Kidney glomerular epithelial cell (primary cell): Measurements from ENCODE around the gene UGT1A5.

ENCODE experiments used
- DNase-seq: peaks from one replicate; lab custom pipeline; 2025; lab: John Stamatoyannopoulos, UW

UGT1A5 gene

DNA sequence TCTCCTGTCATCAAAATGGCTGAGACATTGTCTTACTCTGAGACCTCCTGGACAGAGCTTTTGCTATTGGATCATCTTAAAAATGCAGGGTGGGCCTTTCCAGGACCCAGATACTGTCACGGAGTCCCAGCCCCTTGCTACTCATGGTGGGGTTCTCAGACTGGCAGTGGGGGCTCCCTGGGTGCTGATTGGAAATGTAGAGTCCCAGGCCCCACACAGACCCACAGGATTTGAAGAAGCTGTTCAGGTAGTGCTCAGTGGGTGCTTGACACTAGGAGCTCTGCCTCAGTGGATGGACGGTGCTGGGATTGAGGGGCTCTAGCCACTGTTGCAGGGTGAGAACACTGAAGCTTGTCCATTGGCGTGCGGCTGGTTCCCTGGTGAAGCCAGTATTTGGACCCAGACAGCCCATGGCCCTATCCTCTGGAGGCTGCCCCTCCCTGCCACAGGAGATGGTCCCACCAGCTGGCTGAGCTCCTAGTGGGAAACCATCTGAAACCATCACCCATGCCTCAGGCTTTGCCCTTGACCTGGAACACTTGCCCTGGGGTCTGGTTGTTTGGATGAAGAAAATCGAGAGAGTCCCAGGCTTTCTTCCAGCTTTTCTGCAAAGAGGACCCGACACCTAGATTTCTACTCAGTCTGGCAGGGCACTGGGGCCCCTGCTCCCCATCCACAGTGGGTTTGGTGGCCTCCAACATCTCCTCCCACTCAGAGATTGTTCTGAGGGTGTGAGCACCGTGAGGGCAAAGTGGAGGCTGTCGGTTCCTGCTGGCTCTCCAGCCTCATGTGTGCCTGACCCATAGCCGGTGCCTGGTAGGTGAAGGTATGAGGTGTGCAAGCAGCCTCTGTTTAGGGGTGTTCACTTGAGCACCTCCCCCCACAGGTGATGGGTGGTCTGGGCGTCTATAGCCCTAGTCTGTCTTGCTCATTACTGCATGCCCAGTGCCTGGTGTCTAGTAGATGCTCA lies 95.5 kb downstream of the UGT1A5 start:
- DNase-seq, result no peak

DNA sequence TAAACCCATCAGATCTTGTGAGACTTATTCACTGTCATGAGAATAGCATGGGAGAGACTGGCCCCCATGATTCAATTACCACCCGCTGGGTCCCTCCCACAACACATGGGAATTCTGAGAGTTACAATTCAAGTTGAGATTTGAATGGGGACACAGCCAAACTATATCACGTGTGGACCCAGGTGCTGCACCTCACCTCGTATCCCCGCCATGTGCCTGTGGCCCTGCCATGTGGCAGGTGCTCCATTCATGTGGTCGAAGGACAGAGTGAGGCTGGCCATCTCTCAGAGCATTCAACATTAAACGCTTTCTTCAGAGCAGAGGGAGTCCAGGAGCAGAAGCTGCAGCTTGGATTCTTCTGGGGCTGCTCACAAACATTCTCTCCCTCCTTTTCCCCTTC lies 97.7 kb downstream of the UGT1A5 start:
- DNase-seq, result no peak

DNA sequence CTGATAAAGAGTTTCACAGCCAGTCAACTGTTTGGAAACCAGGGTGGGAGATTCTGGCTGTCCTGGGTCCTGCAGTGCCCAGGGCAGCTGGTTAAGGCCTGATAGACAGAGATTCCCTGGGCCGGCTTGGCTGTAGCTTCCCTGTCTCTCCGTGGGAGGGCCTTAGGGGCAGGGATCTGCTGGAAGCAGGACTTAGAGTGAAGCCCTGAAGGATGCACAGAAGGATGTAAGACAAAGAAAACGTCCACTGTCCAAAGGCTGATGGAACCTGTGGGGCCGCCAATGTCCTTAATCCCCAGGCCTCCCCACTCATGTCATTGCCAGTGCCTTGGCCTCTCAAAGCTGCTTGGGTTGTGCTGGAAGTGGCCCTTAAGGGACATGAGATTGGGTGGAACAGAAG lies 98.4 kb downstream of the UGT1A5 start:
- DNase-seq, result no peak

DNA sequence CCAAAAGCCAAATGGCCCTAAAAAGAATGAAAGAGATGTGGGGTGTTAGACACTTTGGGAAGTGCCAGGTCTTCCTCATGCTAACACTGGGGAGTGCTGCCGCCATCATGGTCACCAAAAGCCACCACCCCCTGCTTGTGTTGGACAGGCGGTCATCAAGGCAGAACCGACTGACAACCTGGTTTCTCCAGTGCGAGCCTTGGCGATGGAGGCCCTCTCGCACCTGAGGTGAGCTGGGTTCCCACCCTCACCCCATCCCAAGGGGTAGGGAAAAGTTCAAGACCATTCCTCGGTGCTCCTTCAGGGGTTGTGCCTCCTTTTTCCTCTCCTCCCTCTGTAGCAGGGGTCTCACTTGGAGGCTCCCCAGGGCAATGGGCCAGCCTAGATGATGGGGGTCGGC lies 99.0 kb downstream of the UGT1A5 start:
- no peak for DNase-seq

DNA sequence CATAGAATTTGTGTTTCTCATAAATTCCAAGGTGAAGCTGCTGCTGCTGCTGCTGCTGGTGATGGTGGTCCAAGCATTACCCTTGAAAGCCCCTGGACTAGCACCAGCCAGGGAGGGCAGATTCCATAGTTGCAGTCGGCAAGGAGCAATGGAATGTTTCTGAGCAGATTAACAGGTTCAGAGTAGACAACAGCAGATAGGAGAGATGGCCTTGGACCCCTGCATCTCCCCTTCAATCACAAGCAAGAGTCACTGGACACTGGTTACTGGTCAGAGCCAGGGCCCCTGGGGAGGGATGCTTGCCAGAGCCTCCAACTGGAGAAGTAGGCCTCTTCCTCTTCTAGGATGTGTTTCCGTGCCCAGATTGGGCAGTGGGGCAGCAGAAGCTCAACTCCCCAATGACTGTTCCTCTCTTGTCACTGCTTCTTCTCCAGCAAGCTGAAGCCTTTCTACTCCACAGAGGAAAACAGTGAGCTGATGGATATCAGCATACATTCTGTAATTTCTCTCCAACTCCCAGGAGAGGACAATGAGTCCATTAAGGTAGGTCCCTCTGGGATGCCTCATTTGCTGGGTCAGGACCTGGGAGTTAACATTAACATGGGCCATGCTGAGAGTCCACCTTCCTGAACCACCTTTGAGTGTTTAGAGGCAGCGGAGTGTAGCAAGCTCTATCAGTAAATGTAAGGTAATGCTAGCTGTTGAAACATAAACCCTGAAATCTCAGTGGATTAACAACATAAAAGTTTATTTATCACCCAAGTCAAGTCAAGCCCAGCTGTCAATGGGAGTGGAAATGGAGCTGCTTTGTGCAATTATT lies 100.7 kb downstream of the UGT1A5 start:
- no peak for DNase-seq

DNA sequence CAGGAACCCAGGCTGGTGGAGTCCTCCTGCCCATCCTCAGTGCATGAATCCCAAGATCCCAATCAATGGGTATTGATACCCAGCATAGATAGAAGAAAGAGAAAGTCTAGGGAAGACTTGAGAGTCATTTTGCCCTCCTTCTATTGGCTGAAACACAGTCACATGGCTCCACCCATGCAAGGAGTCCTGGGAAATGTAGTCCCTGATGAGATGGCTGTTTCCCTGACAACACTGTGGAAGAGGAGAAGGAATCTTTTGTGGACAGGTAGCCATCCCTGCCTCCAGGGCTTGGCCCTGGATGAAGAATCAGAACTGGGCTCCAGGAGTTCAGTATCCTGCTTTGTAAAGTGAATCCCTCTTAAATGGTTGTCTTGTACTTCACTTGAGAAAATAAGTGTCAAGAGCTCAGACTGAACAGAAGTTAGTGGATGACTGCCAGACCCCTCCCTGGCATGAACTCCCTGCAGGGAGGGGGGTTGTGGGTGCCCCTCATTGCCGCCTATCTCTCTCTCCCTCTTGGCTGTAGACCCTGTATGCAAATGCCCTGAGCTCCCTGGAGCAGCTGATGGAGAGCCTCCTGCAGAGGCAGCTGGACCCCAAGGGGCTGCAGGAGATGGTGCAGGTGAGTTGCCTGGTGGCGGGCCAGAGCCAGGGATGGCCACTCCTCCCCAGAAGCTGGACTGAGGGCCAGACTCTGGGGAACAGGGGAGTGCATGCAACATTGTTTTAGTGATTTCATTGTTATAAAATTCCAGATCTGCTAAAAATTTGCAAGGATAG lies 101.5 kb downstream of the UGT1A5 start:
- peak; percentile 5 for DNase-seq

DNA sequence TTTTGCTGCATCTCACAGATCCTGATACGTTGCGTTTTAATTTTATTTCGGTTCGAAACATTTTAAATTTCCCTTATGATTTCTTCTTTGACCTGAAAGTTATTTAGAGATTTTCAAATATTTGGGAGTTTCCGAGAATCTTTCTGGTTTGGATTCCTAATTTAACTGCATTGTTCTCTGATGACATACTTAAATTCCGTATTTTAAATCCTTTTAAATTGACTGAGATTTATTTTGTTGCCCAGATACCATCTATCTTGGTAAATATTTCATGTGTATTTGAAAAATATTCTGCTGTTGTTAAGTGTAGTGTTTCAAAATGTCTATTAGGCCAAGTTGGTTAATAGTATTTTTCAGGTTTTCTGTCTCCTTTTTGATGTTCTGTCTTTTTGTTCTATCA lies 103.2 kb downstream of the UGT1A5 start:
- DNase-seq, result no peak

DNA sequence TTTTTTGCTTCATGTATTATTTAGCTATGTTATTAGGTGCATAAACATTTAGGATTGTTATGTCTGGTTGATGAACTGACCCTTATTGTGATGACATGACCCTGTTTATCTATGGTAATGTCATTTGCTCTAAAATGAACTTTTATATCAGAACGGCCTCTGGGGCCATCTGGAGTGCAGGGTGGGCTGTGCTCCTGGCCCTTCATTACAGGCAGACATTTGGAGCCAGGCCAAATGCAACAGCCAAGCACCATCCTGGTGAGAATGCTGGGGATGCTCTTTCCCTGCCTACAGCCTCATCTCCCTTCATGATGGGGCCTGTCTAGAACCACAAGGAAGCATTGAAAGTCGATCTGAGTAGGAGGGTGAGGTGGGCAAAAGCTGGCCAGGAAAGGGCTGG lies 103.6 kb downstream of the UGT1A5 start:
- no peak for DNase-seq

DNA sequence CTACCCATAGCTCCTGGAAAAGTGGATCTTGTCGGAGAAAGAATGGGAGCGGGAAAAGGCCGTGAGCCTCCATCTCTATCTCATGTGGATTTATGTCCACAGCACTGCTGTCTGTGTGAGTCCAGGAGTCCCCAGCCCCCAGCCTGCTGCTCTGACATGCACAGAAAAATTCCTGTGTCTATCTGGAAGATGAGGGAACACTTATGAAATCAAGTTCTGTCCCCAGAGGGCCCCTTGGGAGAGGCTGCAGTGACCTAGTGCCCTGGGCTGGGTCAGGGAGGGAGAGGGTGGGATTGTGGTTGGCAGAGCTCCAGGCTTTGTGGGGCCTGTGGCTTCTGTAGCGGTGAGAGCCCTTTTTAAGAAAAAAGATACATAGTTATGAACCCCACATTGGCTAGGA lies 104.1 kb downstream of the UGT1A5 start:
- no peak for DNase-seq

DNA sequence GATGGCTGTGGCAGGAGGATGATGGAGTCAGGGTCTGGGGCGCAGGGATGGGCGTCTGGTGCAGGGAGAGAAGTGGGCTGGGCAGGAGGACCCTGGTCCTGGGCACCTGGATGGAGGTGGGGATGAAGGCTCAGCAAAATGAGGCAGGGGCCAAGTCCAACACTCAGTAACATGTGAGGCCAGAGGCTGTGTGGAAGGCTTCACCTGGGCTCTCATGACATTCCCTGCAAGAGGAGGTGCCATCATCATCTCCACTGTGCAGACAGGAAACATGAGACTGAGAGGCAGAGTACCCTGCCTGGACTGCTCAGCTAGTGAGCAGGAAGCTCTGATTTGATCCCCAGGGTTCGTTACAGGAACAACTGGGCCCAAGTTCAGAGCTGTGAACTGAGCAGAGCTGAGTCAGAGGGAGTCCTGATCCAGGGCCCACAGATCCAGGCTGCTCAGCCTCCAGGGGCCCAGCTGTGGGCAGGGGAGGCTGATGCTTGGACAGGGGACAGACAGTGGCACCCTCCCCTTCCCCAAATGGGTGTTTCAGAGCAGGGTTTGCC lies 104.7 kb downstream of the UGT1A5 start:
- no peak for DNase-seq

DNA sequence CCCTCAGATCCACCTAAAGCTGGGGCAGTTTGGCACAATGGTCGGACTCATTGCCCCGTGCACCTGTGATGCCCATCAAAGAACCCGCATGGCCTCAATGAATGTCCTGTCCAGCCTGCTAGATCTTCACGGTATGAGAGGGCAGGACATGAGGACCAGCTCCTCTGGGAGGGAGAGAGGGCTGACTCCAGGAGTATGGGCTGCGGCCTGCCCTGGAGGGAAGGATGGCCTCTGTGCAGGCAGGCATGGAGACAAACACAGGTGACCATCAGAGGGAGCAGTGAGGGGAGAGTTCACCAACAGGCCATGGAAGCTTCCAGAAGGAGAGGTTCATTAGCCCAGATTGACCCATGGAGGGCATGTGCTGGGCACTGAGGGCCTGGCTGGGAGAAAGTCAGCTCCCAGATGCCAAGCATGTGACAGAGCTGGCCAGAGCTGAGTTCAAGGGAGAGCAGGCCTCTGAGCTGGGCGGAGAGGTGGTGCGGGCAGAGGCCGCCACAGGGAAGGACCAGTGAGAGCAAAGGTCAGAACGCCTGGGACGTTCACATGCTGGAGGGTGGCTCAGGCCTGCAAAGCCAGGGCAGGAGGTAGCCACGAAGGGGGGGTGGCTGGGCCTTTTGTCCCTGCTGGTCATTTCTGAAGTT lies 105.4 kb downstream of the UGT1A5 start:
- no peak for DNase-seq

DNA sequence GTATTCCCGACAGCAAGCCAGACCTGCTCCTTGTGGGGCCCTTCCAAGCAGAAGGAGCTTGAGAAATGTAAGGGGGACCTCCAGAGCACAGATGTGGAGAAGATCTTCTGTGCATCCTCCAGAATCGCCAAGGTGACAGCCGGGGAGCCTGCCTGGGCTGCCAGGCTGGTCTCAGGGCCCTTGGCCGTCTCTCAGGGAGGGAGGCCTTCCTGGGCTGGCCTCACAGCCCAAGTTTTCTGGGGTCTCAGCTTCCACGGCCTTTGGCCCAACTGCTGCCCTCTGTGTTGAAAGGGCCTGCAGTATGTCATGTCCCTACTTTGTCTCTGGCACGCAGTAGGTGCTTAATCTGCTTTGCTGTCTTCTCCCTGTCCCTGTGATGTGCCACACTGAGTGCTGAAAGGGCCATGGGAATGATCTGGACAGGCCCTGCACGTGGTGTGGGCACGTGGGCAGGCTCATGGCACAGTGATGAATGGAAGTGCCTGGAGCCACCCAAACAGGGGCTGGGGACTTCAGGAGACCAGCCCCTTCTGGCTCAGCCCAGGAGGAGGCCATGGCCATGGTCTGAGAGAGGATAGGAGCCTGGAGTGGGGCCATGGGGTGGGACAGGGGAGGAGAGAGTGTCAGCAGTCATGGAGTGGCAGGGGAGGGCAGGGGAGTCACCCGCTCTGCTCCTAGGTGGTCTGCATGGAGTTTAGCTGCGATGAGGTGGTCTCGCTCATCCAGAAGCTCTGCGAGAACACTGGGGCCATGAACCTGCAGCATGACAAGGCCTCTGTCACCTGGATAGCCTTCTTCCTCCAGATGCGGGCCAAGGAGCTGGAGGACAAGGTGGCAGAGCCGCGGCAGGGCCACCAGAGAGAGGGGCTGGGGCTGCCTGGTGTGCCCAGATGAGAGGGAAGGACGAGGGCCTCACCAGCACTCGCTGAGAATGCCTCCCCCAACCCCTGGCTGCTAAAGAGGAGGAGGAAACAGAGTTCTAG lies 106.2 kb downstream of the UGT1A5 start:
- DNase-seq, result no peak

DNA sequence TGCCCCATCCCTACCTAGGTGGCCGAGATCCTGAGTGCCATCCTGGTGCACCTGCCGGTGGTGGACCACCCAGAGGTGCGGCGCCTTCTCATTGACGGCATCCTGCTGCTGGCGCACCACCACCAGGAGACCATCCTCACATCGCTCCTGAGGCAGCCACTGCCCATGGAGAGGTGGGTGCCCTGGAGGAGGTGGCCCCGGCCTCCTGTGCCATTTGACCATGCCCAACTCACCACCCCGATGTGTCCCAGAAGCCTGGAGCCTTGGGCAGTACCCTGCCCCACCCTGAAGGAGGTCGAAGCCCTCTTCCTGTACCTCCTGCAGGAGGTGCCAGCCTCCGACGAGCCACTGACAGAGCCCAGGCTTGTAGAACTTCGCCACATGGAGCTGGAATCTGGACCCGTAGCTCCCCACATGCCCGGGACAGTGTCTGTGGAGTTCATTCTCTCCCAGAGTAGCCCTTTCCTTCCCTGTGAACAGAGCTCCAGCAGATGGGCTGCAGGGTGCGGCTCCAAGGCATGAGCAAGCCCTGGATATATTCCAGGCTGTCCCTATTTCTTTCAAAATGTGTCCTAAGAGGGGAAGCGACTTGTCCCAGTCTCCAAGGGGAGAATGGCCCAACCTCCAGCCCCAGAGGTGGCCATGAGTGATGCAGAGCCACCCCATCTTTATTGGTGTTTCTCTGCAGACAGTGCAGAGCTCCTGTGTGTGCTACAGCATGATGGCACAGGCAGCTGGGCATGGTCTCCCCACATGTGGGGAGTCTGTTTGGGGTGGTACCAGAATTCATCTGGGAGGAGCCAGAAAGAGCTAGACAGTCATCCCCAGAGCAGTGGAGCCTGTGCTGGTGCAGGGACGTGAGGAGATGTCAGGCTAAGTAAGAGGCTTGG lies 107.4 kb downstream of the UGT1A5 start:
- no peak for DNase-seq

DNA sequence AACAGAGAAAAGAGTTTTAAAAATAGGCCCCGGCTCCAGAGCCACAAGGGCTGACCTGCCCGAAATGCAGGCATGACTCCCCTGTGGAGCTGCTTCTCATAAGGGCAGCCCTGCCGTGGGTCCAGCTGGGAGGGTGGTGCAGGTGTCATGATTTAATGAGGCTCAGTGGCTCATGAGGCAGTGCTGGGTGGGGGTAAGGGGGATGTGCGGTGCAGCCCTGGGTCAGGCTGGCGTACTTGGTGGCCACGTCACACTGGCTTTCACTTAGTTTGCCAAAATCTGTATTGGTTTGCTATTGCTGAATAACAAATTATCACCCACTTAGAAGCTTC lies 108.0 kb downstream of the UGT1A5 start:
- no peak for DNase-seq

DNA sequence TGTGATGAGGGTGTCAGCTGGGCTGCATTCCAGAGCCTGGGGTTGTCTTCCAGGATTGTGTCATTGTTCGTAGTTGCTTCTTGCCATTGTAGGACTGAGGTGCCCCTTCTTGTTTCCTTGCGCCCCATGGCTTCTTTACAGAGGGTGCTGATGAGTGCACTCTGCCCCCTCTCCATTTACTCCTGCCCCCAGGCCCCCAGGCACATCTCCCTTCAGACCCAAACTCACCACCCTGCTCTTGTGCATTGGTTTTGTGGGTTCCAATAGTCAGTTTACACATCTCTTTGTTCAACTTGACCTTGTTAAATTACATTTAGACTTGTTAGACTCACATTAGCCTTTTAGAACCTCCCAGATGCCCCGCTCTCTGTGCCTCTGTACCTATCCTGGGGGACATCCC lies 108.5 kb downstream of the UGT1A5 start:
- DNase-seq, result no peak

DNA sequence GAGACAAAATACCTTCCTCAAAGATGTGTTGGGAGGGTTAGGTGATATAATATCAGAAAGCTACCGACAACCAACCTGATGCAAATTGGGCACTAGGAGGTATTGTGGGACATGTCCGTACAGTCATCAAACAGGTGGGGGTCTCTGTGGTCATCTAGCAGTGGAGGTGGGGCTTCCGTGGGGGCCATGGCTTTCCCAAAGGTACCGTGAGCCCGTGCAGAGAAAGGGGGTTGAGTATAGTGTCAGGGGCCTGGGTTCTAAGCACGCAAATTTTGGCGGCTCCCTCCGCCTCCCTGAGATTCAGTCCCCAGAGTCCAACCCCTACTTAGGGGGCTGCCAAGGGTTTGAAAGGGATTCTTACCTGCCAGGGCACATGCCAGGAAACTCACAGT lies 109.0 kb downstream of the UGT1A5 start:
- DNase-seq, result no peak

DNA sequence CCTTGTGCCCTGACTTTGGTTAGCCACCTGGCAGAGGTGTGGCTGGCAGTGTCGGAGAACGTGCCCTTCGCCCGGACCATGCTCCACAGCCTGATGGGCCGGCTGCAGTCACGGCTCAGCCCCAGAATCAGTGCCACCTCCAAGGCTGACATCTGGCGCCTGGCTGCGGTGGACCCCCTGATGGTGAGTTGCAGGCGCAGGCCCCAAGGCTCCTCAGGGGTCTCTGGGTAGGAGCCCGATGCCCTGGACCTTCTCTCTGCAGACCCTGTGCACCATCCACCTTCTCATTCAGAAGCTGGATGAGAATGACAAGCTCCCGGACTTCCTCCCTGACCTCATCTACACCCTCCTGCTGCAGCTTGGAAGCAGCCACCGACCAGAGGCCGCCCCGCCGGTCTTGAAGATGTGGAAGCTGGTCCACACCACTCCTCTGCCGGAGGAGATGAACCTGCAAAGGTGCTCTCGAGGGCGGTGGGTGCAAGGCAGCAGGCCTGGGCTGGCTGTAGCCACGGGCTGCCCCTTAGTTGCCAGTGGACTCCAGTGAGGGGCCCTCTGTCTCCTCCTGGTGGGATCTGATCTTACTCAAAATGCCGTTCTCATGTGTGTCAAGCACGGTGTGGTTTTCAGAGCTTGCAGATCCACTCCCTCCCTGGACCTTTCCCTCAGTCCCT lies 109.5 kb downstream of the UGT1A5 start:
- no peak for DNase-seq
